A673 (cell line): ENCODE data around the gene ARHGEF28.

Experiments
- EZH2 ChIP-seq: fragments of 200-600 bp; sonication (generic); IDR thresholded peaks from 2 replicates; pipeline ENCODE4 v1.6.1; 2017; ENCODE audit warnings: borderline replicate concordance, low read depth, mild to moderate bottlenecking, mixed read lengths, antibody characterized with exemption, low read length; ENCODE audit not compliant: poor library complexity, severe bottlenecking
- TF ChIP-seq, protein P1 (sequence below): fragments of 300-800, 200-600 bp; sonication (generic); conservative IDR thresholded peaks from 2 replicates; pipeline ENCODE4 v1.5.1; 2017; ENCODE audit warnings: low read depth, mild to moderate bottlenecking, antibody characterized with exemption, low read length, moderate library complexity, mixed read lengths

DNA sequence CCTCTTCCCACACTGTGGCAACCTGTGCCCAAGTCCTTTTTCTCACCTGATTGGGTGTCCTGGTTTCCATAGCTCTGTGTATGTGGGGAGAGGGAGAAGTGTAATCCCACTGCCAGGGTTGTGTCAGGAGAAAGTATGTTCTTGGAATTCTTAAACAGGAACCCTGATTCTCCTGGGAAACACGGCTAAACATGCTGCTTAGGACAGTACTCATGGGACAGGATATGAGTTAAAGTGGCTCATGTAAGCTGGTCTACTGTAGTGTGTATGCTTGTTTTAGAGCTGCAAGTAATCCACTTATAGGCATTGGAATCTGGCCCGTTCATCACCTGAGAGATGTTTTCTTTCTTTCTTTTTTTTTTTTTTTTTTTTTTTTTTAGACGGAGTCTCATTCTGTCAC lies 23.9 kb downstream of the ARHGEF28 start:
- TF ChIP-seq, protein P1, sequence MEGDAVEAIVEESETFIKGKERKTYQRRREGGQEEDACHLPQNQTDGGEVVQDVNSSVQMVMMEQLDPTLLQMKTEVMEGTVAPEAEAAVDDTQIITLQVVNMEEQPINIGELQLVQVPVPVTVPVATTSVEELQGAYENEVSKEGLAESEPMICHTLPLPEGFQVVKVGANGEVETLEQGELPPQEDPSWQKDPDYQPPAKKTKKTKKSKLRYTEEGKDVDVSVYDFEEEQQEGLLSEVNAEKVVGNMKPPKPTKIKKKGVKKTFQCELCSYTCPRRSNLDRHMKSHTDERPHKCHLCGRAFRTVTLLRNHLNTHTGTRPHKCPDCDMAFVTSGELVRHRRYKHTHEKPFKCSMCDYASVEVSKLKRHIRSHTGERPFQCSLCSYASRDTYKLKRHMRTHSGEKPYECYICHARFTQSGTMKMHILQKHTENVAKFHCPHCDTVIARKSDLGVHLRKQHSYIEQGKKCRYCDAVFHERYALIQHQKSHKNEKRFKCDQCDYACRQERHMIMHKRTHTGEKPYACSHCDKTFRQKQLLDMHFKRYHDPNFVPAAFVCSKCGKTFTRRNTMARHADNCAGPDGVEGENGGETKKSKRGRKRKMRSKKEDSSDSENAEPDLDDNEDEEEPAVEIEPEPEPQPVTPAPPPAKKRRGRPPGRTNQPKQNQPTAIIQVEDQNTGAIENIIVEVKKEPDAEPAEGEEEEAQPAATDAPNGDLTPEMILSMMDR, result no peak
- no peak for TF ChIP-seq EZH2
